HG03460 (cell line): ENCODE measurements around the gene IDH1.
"Not testable (repeated sequence)": the region's sequence is repeated elsewhere in the genome, so short reads cannot be mapped to it uniquely, and the experiment has no call there.

Source experiments
- ATAC-seq: cut with Tn5 transposase; IDR thresholded peaks from one replicate; pipeline ENCODE4 v1.9.1; 2021; ENCODE audit not compliant: unreplicated experiment

The IDH1 gene

DNA sequence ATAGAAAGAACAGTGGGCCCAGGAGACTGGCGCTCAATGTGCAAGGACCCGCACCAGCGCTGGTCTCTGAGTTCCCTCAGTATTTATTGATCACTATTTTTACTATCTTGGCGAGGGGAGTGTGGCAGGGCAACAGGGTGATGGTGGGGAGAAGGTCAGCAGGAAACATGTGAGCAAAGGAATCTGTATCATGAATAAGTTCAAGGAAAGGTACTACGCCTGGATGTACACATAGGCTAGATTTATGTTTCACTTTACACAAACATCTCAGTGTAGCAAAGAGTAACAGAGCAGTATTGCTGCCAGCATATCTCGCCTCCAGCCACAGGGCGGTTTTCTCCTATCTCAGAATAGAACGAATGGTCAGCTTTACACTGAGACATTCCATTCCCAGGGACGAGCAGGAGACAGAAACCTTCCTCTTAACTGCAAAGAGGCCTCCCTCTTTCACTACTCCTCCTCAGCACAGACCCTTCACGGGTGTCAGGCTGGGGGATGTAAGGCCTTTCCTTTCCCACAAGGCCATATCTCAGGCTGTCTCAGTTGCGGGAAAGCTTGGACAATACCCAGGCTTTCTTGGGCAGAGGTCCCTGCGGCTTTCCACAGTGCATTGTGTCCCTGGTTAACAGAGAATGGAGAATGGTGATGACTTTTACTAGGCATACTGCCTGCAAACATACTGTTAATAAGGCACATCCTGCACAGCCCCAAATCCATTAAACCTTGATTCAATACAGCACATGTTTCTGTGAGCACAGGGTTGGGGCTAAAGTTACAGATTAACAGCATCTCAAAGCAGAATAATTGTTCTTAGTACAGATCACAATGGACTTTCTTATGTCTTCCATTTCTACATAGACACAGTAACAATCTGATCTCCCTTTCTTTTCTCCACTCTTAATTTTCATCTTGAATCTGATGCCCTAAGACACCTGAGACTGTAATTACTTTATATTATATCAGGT, 2.3 kb upstream of the IDH1 start:
- not testable (repeated sequence) for ATAC-seq

DNA sequence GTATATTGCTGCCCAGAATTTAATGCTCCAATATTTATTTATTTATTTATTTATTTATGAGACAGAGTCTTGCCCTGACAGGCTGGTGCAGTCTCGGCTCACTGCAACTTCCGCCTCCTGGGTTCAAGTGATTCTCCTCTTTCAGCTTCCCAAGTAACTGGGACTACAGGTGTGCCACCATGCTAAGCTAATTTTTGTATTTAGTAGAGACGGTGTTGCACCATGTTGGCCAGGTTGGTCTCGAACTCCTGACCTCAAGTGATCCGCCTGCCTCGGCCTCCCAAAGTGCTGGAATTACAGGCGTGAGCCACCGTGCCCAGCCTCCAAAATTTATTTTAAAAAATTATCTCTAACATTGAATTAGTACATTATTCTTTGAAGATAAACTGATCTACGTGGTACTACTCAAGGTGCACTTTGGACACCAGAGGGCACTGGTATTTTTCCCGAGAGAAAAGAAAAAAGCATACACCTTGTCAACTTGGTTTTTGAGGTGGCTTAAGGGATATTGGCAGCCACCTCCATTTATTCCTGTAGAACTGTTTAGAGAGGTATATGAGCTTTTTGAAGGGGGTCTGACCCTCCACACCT, 1.4 kb upstream of the IDH1 start:
- no peak for ATAC-seq

DNA sequence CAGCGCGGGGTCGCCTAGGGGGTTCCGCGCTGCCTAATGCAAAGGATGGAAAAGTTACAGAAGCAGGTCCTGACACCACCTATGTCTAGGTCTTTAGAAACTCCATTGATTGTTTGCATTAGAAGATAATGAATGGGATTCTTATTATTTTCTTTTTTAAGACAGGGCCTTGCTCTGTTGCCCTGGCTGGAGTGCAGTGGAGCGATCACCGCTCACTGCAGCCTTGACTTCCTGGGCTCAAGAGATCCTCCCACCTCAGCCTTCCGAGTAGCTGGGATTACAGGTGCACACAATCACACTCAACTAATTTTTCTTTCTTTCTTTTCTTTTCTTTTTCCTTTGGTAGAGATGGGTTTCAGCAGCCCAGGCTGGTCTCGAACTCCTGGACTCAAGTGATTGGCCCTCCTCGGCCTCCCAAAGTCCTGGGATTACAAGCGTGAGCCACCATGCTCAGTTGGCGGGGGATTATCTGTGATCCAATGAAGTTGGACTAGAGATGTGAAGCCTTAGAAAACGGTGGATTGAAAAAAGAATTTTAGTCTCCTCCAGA, 761 bp upstream of the IDH1 start:
- peak; percentile 14 for ATAC-seq

DNA sequence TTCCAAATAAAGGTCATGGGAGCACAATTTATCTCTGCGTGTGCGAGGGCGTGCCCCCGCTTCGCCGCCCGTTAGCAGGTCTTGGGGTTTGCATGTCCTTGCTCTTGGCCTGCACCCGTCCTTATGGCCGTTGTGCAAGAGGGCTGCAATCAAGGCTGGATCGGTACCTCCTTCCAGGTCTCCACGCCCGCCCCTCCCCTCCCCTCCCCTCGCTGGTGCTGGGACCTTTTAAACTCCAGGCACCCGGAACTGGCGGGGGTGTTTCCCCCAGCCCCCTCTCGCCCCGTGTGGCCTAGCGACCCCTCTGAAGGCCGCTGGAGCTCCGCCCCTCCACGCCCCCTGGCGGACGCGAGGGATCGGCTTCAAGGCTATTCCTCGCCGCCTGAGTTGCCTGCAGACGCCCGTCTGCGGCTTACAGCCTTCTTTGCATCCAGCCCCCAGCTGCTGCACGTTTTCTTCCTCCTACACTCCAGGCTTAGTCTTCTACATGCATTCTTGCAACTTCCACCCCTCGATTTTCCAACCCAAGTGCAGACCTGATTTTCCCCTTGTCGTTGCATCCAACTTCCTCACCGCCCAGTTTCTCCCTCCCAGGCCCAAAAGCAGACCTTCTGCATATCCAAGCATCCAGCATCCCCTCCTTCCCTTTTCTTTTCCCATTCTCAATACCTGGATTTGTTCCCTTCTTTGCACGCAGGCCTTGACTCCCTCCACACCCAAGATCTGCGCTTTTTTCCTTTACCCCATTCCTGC, 577 bp downstream of the IDH1 start:
- ATAC-seq, result peak; percentile 64

DNA sequence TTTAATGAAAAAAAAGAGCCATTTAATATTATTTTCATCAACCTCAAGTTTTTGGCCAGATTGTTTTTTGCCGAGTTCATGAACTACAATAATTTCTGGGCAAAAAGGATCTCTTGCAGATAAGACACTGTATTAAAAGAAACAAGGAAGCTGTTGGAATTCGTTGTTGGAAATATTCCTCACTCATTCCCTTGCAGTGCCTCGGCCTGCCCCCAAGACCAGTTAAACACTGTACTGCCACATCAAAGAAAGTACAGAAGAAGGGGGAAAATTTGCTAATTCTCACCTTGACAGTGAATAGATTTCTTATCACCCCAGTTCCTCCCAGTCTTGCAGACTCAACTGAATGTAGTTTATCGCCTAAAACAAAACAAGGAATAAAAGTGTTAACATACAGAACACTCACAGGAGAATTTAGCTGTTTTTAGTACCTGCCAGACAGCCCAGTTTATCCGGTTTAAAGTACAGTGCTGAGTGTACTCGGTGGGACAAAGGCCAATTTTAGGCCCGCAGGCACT, 1.2 kb downstream of the IDH1 start:
- ATAC-seq, result no peak

DNA sequence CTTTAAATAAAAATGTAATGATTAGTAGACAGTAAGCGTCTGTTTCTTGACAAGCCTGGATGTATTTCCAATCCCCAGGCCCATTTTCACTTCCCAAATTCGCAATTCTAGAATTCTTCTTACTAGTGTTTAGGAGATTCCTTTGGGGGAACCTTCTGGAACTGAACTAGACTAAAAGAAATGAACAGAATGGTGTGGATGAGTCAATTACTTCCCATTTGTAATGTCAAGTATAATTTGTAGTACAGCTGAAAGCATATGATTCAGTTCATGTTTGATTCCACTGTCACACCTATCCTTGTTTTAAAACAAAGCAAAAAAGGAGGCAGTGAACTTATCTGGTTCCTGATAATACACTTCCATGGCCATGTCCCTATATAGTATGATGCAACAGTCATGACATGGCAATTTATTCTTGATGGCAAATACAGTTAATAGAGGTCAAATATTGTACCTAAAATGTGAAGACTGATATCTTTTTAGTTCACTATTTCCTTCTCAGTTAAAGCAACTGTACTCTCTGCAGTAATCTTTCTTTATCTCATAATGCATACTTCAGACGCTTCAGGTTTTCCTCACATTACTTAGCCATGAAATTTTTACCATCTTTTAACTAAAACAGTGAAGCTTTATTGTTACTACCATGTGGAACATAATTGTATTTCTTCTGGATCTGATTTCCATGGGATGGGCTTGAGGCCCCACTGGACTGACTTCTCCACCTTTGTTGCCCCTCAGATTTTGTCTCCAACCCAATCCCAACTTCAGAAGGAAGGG, 2.0 kb downstream of the IDH1 start:
- ATAC-seq, result no peak

DNA sequence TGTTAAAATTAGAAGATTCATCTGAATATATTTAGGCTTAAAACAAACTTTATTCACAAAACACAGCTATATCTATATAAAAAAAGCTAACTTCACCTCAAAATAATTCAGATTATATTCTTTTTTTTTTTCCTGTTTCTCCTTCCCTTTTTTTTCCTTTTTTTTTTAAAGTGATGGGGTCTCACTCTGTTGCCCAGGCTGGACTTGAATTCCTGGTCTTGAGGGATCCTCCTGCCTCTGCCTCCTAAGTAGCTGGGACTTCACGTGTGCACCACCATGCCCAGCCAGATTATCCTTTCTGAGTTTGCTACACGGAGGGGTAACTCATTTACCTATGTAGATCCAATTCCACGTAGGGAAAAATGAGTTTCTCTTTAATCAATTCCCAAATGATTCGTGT, 3.8 kb downstream of the IDH1 start:
- no peak for ATAC-seq

DNA sequence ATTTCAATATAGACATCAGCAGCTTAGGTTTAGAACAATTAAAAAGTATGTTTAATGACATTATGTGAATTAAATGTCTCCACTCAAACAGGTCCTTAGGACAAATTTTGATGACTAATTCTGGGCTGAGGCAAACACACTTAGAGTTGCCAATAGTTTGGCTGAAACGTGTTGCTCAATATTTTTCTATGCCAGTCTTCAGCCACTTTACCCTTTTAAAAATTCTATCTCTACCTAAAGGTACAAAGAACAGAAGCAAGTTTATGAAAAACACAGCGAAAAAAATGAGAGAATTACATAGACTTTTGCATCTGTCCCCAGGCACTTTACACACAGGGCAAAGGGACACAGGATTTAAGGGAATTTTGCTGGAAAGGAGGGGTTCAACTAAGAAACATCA, 4.5 kb downstream of the IDH1 start:
- no peak for ATAC-seq

DNA sequence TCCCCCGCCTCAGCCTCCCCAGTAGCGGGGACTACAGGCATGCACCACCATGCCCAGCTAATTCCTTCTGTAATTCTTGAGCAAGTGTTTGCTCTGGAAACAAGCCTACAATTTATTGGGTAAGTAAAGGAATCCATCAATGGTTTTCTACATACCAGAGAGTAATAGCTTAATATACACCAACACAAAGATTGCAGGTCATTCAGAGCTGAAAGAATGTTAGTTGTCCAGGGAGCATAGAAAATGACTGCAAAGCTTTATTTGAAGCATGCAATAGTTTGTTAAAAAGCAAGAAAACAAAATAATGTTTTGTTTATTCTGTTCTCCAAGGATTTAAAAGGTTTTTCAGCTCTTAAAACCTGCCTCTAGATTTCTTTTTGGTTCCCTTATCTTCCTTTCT, 5.6 kb downstream of the IDH1 start:
- ATAC-seq, result no peak

DNA sequence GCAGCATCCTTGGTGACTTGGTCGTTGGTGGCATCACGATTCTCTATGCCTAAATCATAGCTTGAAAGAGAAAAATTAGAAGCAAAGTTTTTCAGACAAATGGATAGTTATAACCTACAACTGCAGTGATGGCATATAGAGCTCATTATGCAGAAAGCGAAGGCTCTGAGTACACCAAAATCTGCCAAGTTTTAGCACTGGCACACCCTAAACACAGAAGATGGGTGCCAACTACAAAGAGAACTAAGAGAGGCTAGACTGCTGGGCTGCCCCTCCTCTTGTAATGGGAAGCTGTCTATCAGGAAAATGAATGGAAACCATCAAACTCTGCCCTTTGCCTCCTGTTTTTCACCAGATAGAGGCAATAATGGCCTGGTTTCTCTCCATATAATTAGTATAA, 6.3 kb downstream of the IDH1 start:
- no peak for ATAC-seq

DNA sequence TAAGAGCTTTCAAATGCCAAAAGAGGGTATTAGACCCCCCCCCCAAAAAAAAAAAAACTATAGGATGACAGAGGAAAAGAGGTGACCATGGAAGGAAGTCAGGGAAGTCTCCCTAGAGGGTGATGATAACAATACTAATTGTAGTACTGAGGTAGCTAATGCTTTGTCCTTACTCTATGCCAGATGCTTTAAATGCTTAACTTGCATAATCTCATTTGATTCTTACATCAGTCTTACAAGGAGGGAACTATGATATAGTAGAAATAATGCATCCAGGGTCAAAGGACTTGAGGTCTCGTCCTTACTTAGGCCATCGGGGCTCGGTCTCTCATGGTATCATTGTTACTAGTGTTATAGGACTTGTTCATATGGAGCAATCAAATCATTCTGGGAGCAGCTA, 9.1 kb downstream of the IDH1 start:
- ATAC-seq, result no peak

DNA sequence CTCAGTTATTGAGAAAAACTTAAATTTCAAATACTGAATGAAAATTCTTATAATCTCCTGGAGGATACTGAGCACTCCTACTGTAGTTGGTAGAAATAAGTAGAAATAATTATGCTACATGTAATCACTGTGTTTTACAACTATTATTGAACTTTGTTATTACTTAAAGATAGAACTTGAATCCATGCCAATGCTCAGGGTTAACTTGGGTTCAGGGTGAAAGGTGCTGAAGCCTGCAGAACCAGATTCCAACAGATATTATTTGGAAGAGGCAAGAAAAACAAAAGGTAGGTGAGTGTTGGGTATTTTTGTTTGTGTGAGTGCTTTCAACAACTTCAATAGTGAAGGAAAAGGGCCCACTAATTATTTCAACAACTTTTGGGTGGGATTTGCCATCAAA, 10.4 kb downstream of the IDH1 start:
- no peak for ATAC-seq

DNA sequence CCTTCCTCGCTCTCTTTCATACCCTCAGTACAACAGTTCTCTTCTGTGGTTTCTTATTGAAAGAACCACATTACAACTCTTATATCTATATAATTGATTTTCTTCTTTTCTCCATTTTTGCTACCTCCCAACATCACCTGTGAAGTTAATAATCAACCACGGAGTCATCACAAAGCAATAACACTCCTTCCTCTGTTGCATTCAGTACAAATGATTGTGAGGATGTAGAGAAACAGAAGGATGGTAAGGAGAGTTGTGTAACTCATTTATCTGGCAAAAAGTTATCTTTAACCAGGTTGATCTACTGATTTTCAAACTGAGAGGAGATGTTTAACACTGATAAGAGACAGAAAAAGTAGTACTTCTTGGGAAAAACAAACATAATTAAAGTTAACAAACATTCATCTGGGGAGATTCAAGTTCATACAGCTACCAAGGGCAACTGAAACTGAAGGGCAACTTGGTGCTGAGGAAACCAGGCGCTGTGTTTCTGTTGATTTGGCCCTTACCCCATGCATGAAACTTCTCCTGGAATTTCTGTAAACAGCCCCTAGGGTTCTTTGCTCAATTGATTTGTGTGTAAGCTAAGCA, 14.2 kb downstream of the IDH1 start:
- no peak for ATAC-seq

DNA sequence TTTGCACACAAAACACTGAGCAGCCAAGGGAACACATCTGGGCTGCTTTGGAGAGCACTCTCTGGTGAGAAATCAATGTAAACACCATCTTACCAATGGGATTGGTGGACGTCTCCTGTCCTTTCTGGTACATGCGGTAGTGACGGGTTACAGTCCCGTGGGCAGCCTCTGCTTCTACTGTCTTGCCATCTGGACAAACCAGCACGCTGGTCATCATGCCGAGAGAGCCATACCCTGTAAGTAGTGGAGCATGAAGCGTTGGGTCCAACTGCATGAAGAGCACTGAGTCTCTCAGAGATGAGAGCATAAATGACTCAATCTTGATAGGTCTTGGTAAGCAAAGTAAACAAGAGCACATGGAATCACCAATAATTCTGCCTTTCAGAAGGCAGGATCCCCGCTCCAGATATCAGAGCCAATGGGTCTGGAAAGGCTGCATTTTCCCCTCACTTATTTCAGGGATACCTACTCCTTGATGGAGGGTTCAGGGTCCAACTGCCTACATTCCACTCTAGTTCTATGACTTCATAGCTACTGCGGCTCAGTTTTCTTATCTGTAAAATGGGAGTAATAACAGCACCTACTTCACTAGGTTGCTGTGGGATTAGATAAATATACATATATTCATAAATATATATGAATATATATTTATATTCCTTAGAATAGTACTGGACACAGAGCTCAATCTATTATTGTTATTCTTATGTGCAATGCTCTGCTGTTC, 14.9 kb downstream of the IDH1 start:
- ATAC-seq, result no peak

DNA sequence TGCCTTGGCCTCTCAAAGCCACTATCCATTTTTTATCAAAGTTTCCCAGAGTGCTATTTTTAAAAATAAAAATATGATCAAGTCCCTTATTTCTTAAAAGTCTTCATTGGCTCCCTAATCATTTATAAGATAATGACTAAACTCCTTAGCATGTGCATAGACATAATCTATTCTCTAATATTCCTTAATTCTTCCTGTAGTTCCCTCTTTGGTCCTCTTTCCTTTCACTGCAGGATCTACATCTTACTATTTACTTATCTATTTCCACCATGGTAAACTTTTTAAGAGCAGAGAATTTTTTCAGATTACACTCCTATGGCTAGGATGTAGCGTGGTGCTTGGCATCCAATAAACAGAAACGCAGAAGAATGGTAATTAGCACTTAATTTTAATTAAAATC, 19.0 kb downstream of the IDH1 start:
- ATAC-seq, result no peak

DNA sequence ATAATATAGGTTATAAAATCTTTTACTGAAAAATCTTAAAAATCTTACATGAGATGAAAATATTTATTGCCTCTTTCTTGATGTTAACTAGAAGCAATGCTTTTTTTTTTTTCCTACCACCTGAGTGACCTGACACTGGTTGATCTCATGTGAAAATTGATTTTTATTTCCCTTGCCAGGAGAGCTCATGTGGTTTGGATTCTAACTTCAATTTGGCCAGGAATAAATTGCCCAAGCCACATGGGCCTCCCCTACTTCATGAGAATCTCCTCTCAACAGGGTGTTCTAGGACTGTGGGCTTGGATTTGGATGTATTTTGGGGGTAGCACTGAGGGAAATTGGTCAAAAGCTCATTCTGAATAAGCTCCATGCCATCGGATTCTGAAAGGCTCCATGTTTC, 20.1 kb downstream of the IDH1 start:
- ATAC-seq, result no peak

DNA sequence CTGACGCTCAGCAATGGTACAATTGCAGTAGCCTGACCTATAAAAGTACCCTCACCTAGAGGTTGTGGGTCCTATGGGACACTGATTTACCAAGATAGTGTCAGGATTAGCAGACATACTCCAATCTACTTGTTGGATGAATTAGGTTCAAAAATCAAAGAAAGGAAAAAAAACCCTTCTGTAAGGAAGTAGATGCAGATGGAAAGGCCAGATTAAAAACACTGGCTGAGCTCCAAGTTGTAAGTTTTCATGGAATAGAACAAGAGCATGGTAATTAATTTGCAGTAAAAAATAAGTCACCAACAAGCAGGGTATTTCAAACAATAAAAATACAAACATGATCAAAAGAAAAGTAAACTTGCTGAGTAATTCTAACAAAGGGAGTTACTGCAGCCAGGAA, 26.4 kb downstream of the IDH1 start:
- ATAC-seq, result no peak

DNA sequence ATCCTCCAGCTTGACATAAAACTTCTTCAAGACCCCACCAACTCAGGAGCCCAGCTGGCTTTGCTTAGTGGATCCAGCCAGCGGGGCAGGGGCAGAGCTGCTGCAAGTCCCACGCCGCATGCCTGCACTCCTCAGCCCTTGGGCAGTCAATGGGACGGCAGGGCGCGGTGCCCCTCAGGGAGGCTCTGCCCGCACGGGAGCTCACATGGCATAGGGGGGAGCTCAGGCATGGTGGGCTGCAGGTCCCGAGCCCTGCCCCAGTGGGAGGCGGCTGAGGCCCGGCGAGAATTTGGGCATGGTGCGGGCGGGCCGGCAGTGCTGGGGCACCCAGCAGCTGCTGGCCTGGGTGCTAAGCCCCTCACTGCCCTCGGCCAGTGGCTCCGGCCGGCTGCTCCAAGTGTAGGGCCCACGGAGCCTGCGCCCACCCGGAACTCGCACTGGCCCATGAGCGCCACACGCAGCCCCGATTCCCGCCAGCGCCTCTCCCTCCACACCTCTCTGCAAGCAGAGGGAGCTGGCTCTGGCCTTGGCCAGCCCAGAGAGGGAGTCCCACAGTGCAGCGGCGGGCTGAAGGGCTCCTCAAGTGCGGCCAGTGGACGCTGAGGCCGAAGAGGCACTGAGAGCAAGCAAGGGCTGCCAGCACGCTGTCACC, 27.2 kb downstream of the IDH1 start:
- ATAC-seq, result no peak

DNA sequence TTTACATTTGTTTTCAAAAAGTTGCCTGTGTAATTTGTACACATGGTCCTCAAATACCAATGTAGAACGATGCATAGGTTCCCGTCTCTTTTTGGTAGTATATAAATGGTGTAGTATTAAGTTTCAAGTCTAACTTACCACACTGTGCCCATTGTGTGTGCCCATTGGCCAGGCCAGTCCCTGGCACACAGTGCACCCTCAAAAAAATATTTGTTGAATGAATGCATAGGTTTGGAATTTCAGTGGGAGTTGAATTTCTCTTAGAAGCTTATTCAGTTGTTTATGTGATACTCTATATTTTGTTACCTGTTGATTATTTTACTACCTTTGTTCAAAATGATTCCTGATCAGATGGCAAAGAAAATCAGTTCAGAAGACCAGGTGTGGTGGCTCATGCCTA, 30.1 kb downstream of the IDH1 start:
- ATAC-seq, result no peak
